Panc1 (cell line): ENCODE results near the gene SMYD4. TPM values are rescaled to one million over a fixed set of nuclear protein-coding genes. Genes with fewer than 3 reads are reported as not detected.

Experiments used
- total RNA-seq: library from RNA; stranded (reverse); gene quantifications from one replicate; pipeline ENCODE4 v1.2.1, GENCODE V29; 2021; ENCODE audit not compliant: unreplicated experiment

Gene SMYD4
- total RNA-seq, 1 experiment from 2014 or later: 17.1 TPM

Other genes starting within 250 kb of the SMYD4 start
- 23.3 TPM for gene SLC43A2, start 201.1 kb downstream of the SMYD4 start, total RNA-seq
- gene SCARF1, start 184.2 kb downstream of the SMYD4 start, total RNA-seq: 6.6 TPM
- 20.8 TPM for gene RILP, start 180.0 kb downstream of the SMYD4 start, total RNA-seq
- 296 TPM for gene PRPF8, start 145.0 kb downstream of the SMYD4 start, total RNA-seq
- gene TLCD2, start 119.5 kb downstream of the SMYD4 start, total RNA-seq: 7.0 TPM
- 29.5 TPM for gene WDR81, start 105.2 kb downstream of the SMYD4 start, total RNA-seq
- gene SERPINF2, start 87.0 kb downstream of the SMYD4 start, total RNA-seq: 0.77 TPM
- gene SERPINF1, start 67.8 kb downstream of the SMYD4 start, total RNA-seq: 4.6 TPM
- 150 TPM for gene RPA1, start 103 bp upstream of the SMYD4 start, total RNA-seq
- gene RTN4RL1, start 195.4 kb upstream of the SMYD4 start, total RNA-seq: 0.80 TPM
- 24.3 TPM for gene DPH1, start 200.3 kb upstream of the SMYD4 start, total RNA-seq
- gene OVCA2, start 212.1 kb upstream of the SMYD4 start, total RNA-seq: 42.5 TPM
- 1.4 TPM for gene HIC1, start 225.2 kb upstream of the SMYD4 start, total RNA-seq